Neural crest cell (in vitro differentiated cells): Measurements from ENCODE around the gene ZCCHC14. TPM values are rescaled to one million over a fixed set of nuclear protein-coding genes. Genes with fewer than 3 reads are reported as not detected.
"Not testable (repeated sequence)": the region's sequence is repeated elsewhere in the genome, so short reads cannot be mapped to it uniquely, and the experiment has no call there.

Experiments
- DNase-seq: peaks from one replicate; pipeline ENCODE4 v3.0.0; 2021; ENCODE audit warnings: low read depth, mixed read lengths, low spot score
- H3K27ac Mint-ChIP-seq: one replicate; pipeline ENCODE4 v1.8.0; 2021; ENCODE audit warnings: mild to moderate bottlenecking, mixed read lengths; ENCODE audit not compliant: unreplicated experiment
- H3K27me3 Mint-ChIP-seq: 2 replicates; pipeline ENCODE4 v1.8.0; 2021; ENCODE audit warnings: low read depth, mild to moderate bottlenecking, mixed read lengths
- H3K36me3 Mint-ChIP-seq: 2 replicates; pipeline ENCODE4 v1.8.0; 2021; ENCODE audit warnings: low read depth, mild to moderate bottlenecking, mixed read lengths
- H3K4me1 Mint-ChIP-seq: 2 replicates; pipeline ENCODE4 v1.8.0; 2021; ENCODE audit warnings: mixed read lengths
- H3K4me3 Mint-ChIP-seq: one replicate; pipeline ENCODE4 v1.8.0; 2021; ENCODE audit warnings: mild to moderate bottlenecking, mixed read lengths
- H3K9me3 Mint-ChIP-seq: 2 replicates; pipeline ENCODE4 v1.8.0; 2021; ENCODE audit warnings: mixed read lengths
- total RNA-seq: library from RNA; stranded (reverse); gene quantifications from 2 replicates; pipeline ENCODE4 v1.2.1, GENCODE V29; 2021
- TF ChIP-seq, protein P1 (sequence below): fragments of 200-600 bp; sonication (generic); conservative IDR thresholded peaks from 2 replicates; pipeline ENCODE4 v1.5.0; 2021; ENCODE audit warnings: antibody characterized with exemption, mild to moderate bottlenecking

ZCCHC14 gene
- total RNA-seq, 1 donor from 2014 or later, result 45.5 TPM

DNA sequence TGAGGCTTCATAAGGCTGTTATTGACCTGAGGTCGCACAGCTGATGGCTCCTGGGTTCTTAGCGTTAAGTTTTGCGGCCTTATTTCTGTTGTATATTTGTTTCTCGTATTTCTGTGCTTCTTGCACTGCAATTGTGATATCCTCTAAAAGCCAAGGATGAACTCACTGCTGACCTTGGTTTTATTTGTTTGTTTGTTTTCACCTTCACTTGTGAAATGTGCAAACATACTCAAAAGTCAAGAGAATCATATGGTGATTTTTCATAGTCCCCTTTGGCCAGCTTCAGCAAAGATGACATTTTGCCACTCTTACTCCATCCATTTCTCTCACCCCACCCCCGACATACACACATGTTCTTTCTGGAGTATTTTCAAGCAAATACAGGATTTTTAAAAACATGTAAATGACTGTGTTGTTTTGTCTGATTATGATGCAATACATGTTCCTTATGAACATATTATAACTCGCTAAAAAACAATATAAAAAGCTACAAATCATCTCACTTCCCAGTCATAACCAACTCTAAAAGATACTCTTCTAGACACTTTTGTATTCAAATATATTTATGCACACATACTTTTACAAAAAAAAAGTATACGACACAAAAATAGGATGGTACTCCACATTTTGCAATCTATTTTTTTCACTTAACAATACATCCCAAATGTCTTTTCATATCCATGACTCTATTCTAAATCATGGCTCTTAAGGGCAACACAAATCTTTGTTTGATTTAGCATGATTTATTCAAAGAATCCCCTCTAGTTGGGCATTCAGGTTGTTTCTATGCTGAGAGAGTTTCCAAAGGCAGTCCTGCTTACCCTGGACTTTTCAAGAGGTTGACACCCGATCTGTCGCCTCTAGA is 5.7 kb upstream of the ZCCHC14 start:
- Mint-ChIP-seq H3K27me3 (no peaks in the 10 kb centered on the region), H3K27ac (no peak overlapping the region), H3K9me3 (no peaks in the 10 kb centered on the region), H3K4me3 (no peak overlapping the region), H3K36me3 (no peaks in the 10 kb centered on the region), H3K4me1 (peaks cover 4% of the 10 kb centered on the region)
- TF ChIP-seq, protein P1, sequence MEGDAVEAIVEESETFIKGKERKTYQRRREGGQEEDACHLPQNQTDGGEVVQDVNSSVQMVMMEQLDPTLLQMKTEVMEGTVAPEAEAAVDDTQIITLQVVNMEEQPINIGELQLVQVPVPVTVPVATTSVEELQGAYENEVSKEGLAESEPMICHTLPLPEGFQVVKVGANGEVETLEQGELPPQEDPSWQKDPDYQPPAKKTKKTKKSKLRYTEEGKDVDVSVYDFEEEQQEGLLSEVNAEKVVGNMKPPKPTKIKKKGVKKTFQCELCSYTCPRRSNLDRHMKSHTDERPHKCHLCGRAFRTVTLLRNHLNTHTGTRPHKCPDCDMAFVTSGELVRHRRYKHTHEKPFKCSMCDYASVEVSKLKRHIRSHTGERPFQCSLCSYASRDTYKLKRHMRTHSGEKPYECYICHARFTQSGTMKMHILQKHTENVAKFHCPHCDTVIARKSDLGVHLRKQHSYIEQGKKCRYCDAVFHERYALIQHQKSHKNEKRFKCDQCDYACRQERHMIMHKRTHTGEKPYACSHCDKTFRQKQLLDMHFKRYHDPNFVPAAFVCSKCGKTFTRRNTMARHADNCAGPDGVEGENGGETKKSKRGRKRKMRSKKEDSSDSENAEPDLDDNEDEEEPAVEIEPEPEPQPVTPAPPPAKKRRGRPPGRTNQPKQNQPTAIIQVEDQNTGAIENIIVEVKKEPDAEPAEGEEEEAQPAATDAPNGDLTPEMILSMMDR, result no peak
- no peak for DNase-seq

DNA sequence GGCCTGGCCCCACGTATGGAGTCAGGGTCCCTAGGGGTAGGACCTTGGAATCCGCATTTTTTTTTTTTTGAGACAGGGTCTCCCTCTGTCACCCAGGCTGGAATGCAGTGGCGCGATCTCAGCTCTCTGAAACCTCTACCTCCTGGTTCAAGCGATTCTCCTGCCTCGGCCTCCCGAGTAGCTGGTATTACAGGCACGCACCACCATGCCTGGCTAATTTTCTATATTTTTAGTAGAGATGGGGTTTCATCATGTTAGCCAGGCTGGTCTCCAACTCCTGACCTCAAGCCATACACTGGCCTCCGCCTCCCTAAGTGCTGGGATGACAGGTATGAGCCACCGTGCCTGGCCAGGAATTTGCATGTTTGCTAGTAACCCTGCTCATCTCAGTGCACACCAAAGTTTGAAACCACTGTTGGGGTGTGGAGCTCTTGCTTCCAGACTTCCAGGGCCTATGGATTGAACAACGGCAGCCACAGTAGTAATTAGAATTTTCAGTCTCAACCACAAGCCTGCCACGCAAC is 5.0 kb upstream of the ZCCHC14 start:
- not testable (repeated sequence) for H3K4me3 Mint-ChIP-seq, H3K27me3 Mint-ChIP-seq, H3K36me3 Mint-ChIP-seq, DNase-seq, H3K9me3 Mint-ChIP-seq, H3K27ac Mint-ChIP-seq, H3K4me1 Mint-ChIP-seq

DNA sequence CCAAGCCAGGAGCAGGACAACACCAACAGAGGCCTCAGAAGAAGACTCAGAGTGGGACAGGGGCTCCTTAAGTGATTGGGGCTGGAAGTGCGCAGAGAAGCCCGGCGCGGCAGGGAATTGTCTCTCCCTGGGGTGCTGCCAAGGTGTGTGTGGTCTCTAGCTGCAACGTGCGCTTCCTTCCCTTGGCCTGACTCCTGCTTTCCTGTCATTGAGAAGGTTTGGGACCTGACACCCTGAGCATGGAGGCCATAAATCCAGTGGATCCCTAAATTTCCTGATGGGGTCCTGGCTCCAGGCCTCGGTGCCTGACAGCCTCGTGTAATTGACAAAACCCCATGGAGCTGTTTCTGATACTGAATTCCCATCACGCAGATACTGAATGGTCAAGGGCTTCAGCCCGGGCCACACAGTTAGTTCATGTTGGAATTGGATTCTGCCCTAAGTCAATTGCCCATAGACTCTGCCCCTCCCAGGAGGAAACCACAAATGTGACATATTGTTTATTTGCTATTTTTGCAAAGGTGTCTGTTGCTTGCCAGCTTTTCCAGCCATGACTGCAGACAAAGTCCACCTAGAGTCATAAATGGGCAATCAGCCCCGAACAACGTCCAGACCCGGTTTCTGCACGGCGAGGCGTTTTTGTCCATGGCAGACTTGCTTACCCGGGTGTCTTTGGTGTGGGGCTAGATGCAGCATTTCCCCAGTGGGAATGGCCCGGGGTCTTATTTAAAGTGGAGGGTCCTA is 4.4 kb upstream of the ZCCHC14 start:
- DNase-seq, H3K27me3 Mint-ChIP-seq, H3K9me3 Mint-ChIP-seq, H3K36me3 Mint-ChIP-seq, H3K4me1 Mint-ChIP-seq, H3K4me3 Mint-ChIP-seq: not testable (repeated sequence)
- peak overlapping the region; percentile 67 for H3K27ac Mint-ChIP-seq

DNA sequence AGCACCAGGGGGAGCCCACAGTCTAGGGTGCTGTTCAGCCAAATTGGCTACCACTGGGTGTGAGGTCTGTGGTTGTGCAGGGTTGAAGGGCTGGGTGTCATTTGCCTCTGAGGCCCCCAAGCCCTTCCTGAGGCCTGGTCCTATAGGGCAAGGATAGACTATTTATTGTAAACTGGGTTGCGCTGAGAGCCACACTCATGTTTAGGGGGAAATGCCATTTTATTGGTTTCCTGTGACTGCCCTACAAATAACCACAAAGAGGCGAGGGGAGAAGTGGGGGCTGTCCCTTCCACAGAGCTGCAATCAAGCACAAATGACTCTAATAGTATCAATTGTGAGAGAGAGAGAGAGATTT is 3.6 kb upstream of the ZCCHC14 start:
- no peaks in the 10 kb centered on the region for H3K9me3 Mint-ChIP-seq
- H3K4me1 Mint-ChIP-seq, result peaks cover 8% of the 10 kb centered on the region
- H3K27ac Mint-ChIP-seq, result no peak overlapping the region
- H3K36me3 Mint-ChIP-seq, result no peaks in the 10 kb centered on the region
- TF ChIP-seq, protein P1, result no peak
- peak overlapping the region; percentile 47 for H3K4me3 Mint-ChIP-seq
- H3K27me3 Mint-ChIP-seq, result no peaks in the 10 kb centered on the region
- DNase-seq, result no peak

DNA sequence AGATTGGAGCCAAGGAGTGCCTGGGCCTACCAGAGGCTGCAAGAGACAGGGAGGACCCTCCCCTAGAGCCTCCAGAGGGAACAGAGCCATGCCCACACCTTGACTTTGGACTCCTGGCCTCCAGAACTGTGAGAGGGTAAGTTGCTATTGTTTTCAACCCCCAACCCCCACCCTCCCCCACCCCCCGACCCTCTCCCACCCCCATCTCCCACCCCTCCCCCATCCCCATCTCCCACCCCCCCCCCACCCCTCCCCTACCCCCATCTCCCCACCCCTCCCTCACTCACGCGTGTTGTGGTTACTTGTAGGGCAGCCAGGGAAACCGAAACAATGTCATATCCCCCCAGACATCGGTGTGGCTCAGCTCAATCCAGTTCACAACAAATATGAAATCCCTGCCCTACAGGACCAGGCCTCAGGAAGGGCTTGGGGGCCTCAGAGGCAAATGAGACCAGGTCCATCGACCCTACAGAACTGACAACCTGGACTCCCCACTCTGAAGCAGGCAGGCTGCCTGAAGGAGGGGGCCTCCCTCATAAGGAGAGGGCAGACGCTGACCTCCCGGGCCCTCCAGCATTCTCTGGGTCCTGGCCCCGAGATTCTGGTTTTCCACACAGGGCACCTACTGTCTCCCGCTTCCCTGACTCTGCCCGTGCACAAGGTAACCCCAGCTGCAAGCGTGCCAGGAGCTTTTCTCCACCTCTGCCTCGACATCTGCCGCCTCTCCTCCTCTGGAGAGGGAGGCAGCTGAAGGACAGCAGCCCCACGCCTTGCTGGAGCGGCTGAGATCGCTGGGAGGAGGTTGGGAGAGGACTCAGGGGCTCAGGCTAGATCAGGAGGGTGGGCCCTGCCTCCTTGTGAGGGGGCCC is 3.0 kb upstream of the ZCCHC14 start:
- Mint-ChIP-seq H3K27me3 (no peaks in the 10 kb centered on the region), H3K4me3 (peak overlapping the region; percentile 47), H3K4me1 (peaks cover 8% of the 10 kb centered on the region), H3K9me3 (no peaks in the 10 kb centered on the region), H3K27ac (no peak overlapping the region), H3K36me3 (no peaks in the 10 kb centered on the region)
- no peak for DNase-seq
- TF ChIP-seq, protein P1, result no peak

DNA sequence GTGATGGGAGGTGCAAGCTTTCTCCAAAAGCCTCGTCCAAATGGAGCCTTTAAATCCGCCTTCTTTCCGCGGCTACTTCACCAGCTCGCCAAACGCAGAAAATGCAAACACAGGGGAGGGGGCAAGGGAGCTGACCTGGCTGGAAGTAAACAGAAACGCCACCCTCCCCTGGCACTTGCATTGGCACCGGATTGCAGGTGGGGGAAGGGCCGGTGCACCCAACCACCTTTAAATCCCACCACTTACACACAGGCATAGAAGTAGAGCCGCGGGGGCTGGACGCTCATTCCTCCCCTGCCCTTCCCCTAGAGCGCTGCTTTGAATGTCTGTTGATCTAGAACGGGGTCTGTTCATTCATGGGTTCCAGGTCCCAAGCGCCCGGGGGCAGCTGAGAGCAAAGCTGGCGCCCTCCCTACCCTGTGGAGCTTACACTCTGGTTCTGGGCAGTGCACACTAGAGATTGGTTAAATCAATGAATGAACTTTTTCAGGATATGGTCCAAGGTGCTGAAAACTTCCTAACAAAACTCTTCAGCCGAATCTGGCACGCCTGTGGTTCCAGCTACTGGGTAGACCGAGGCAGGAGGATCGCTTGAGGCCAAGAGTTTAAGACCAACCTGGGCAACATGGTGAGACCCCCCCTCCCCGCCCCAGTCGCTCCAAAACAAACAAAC is 920 bp upstream of the ZCCHC14 start:
- no peaks in the 10 kb centered on the region for H3K9me3 Mint-ChIP-seq
- peak overlapping the region; percentile 93 for H3K4me3 Mint-ChIP-seq
- no peaks in the 10 kb centered on the region for H3K36me3 Mint-ChIP-seq
- H3K4me1 Mint-ChIP-seq, result peaks cover 29% of the 10 kb centered on the region
- H3K27me3 Mint-ChIP-seq, result no peaks in the 10 kb centered on the region
- DNase-seq, result no peak
- TF ChIP-seq, protein P1, result no peak
- H3K27ac Mint-ChIP-seq, result peak overlapping the region; percentile 75
